ENCODE measurements around the gene VSTM4.

VSTM4 gene

DNA sequence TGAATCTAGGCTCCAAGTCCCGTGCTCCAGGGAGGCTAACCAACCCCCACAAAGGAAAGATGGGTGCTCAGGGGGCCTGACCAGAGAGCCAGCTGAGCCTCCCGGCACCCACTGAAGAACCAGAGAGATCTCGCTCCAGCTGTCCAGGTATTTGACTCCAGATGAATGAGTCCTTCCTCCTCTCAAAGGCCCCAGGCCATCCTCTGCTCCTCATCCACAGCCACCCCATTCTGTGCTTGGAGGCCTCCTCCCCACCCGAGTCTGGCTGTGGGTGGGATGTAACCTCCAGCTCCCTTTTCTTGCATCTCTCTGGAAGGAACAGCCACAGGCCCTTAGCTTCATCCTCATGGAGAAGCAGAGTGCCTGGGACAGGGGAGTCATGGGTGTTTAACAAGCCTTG lies 44.6 kb downstream of the VSTM4 start:
- no peak for DNase-seq (ENCODE audit: low spot score)

DNA sequence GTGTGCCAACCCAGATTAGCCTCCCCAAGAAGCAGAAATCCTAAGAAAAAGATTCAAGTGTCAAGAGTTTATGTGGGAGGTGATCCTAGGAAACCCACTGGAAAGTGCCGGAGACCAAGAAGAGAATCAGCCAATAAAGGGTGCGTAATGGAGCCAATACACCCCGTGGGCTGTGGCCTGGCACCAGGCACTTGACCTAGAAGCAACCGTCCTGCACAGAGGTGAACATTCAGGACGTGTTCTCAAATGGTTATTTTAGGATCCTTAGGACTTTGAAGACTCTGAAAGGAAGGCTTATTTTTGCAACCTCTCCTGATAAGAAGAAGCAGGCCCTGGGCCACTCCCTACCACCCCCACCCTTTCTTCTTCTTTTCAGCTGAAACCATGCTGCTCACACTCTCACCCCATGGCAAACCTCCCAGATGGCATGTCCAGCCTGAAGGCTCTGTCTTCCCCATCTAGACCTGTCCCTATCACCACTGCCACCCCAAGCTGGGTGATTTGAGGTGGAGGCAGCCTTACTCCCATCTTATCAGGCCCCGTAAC lies 46.6 kb downstream of the VSTM4 start:
- no peak for DNase-seq (ENCODE audit: low spot score)

DNA sequence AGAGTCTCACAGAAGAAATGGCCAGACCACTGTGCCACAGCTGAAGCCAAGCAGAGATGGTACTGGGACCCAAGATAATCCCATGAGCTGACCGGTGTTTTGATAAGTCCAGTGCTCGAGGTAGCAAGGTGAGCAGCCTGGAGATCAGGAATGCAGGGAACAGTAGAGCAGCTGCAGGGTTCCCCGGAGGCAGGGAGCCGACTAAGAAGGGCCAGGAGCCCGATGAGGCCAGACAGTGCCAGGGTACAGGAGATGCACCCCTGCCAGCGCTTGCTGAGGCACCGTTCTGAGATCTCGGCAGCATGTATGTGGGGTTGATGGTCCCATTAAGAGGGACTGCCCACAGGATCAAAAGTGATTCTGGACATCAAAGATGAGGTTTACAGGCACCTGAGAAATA lies 47.1 kb downstream of the VSTM4 start:
- DNase-seq (ENCODE audit: low spot score), result no peak

DNA sequence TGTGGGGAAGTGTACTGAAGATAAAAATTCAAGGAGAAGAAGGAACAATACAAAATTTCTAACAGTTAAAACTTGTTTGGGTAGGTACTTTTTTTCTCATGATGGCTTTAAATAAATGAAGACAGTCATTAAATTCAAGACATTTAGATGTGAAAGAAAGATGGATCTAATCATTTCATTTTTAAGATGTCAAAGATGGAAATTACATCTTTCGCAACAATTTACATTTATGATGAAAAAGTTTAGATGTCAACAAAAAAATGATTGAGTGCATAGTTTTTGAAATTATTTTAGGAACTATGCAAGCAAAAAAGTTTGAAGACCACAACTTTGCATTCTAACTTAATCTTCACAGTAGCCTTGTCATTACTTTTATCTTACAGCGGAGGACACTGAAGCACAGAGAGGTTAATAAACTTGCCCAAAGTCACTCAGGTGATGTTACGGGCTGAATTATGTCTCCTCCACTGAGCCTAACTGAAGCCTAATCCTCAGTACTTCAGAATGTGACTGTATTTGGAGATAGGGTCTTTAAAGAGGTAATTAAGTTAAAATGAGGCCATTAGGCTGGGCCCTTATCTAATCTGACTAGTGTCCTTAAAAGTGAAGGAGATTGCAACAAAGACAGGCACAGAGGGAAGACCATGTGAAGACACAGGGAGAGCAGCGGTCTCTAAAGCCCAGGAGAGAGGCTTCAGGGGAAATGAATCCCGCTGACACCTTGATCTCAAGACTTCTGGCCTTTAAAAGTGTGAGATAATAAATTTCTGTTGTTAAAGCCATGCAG lies 48.2 kb downstream of the VSTM4 start:
- DNase-seq (ENCODE audit: low spot score), result no peak

DNA sequence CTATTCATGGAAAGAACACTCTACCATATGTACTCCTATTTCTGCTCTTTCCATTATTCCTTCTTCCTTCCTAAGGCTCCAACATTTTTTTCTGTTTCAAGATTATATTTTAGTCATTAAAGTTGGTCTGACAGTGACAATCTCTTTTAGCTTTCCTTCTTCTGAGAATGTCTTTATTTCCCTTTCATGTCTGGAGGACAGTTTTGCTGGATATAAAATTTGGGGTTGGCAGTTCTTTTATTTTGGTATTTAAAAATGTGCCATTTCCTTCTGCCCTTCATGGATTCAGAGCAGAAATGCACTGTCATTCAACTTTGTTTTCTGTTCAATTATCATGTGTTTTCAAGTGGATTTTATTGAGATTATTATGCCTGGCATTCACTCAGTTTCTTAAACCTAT lies 53.1 kb downstream of the VSTM4 start:
- no peak for DNase-seq (ENCODE audit: low spot score)

DNA sequence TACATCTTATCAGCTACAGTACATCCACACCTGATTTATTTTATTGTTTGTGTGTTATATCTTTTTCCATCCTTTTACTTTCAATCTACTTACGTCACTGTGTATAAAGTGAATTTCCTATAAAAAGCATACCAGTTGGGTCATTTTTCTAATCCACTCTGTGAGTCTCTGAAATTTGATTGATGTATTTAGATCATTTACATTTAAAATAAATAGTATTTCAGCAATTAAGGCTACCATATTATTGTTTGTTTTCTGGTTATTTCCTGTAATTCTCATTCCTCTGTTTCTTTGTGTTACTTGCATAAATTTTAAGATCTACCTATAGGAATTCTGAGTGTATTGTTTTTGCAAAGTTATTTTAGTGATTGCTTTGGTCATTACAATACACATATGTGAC lies 53.7 kb downstream of the VSTM4 start:
- no peak for DNase-seq (ENCODE audit: low spot score)

DNA sequence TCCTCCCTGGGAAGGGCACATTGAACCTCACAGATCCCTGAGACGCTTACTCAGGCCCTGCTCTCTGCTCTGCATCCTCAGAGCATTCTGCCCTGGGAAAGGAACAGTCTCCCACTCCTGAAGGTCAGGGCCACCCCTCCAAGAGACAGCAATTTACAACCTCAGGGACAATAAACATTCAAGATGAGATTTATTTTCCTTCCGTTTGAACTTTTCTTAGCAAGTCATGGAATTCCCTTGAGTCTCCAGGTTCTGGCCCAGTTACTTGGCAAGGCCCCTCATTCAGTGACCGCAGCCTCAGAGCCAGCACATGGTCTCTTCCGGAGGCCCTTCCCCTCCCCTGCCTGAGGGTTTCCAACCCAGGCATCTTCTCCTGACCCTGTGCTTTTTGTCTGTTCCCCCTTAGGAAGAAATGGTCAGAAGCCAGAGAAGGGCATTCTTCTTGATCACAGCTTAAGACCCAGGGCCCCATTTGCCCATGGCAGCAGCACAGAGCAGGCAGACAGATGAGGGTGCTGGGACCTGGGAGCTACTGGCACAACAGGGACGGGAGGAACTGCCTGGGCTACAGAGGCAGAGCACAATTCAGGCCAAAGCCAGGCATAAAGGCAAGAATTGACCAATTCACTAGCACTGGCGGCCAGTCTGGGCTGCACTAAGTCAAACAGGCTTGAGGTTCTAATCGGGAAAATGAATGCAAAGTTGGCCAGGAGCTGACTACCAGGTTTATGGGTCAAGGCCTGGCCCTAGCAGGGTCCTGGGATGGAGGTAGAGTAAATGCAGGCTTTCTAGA lies 56.7 kb downstream of the VSTM4 start:
- DNase-seq (ENCODE audit: low spot score), result no peak

DNA sequence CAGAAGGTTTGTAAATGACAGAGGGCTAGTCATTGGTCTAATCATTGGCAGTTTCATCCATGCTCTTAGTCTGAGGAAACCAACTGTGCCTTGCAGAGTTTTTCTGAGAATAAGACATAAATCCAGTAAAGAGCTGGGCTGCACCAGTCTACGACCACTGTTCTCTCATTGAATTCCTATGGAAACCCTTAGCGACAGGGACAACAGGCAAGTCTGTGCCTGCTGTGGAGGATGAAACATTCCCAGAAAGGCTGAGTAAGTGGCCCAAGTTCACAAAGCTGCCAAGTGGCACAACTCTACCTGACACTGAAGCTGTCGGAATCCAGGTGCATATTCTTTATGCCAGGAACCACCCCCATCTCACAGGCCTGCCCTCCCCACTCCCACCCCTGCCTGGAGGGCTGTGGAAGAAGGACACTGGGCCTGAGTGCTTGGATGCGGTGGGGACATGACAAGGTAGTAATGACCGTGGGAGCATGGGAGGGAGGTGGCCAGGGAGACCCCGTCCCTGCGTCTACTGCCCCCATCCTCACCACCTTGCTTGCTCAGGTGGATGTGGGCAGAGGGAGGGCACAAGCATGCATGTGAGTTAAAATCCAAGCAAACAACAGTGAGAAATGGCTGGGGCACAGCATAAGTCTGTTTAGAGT lies 58.0 kb downstream of the VSTM4 start:
- no peak for DNase-seq (ENCODE audit: low spot score)

DNA sequence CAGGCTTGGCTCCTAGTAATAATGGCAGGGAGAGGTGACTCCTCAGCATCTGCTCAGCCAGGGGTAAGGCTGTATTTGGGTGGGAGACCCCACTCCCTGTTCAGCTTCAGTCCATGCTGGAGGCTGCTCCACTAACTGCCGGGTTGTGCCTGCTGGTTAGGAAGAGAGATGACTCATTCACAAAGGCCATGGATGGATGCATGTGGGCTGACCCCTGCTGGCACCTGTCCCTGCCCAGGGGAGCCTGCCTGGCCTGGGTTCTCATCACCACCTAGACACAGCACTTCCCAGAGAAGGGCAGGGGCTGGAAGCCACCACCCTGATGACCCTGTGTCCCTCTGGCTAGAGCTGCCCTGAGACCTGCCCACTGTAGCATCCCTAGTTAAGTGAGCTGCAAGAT lies 59.0 kb downstream of the VSTM4 start:
- no peak for DNase-seq (ENCODE audit: low spot score)

DNA sequence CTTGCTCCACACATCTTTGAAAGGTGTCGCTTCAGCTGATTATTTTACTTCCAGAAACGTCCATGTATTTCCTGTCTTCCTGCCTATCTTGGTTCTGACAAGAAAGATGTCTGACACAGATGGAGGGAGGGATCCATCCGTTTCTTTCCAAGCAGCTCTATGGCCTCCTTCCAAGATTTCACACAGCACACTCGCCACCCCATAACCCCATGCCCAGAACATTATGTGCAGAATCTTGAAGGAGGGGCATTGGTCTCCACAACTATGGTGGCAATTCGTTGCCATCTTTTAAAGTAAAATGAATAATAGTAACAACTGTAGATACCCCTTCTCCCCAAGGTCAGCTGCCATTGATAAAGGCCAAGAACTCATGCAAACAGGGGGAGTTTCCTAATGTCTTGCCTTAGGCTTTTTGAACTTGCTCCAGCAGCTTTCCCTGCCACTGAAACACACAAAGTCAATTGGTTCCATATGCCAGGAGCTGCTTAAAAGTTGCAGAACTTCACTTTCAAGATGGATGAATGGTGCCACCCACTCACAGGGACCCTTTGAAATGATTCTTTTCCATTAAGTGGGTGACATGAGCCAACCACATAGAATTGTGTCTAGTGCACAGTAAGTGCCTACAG lies 60.0 kb downstream of the VSTM4 start:
- no peak for DNase-seq (ENCODE audit: low spot score)

DNA sequence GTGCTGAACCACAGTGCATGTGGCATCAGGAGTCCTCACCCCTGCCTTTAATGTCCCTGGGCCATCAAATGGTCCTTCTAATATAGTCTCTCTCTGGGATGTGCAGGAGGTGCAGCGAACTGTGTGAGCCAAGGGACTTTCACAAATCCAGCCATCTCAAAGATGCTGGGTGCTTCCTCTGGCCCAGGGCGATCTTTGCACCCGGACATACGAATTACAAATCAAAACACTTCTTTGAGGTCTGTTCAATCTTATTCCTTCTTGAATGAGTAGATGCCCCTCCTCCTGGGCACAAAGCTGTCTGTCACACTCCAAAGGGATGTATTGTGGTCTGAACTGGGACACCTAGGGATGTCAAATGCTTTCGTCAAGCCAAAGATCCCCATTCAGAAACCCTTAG lies 60.6 kb downstream of the VSTM4 start:
- DNase-seq (ENCODE audit: low spot score), result no peak

DNA sequence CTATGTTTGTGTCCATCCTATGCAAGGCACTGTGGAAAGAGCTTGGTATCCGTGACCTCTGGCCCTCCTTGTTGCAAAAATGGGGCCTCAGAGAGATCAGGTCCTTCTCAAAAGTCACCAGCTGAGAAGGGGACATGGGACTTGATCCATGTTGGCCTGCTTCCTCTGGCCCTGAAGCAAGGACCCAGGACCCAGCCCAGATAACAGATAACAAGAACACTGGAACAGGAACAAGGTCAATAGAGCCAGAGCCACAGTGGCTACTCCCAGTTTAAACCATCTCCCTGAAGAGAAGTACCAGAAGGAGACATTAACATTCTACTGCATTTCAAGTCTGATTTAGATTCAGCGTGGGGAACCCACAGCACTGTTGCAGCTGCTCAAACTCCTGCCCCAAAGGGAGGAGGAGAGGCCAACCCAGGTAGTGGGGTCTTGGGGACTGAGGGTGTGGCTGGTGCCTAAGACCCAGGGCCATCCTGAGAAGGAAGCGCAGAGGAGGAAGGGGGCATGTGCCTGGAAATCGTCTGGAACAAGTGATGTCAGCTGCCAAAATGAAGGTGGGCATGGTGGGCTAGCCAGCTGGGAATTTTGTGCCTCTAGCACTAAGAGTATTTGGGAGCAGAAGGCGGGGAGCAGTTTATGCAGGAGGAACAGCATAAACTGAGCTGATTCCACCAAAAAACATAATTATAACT lies 61.2 kb downstream of the VSTM4 start:
- DNase-seq (ENCODE audit: low spot score), result no peak

DNA sequence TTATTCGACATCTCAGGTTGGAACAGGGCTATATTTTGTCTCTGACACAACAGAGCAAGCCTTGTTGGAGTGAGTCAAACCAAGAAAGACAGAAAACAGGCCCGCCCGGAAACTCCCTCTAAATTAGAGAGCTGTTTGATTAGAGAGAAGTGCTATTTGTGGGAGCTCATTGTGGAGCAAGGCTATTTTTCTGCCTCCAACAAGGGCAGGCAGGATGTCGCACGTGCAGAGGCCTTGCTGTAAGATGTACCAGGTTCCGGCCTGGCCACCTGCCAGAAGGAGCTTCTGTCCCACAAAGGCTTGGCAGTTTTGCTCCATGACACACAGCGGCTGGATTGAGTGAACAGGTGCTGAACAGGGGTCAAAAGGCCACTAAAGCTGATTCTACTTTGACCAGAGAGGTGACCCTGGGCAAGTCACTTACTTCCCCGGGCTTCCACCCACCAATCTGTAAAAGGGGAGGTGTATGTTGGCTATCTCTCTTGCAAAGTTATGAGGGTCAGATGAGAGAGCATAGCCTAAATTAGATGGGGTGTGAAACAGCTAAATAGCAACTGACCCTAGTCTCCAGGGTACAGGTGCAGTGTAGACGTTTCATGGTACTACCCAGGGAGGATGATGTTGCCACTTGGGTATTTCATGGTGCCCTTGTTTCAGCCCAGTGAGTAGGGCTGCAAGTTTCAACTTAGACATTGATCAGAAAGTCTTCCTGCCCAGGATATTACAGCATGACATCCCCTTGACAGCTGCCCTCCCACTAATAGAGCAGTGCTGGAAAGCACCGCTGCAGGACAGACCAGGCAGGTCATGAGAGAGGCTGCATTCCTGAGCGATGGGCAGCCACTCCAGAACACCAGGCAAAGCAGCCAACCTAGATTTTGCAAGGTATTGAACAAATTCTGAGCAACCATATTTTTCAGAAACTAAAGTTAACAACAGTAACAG lies 62.0 kb downstream of the VSTM4 start:
- no peak for DNase-seq (ENCODE audit: low spot score)

DNA sequence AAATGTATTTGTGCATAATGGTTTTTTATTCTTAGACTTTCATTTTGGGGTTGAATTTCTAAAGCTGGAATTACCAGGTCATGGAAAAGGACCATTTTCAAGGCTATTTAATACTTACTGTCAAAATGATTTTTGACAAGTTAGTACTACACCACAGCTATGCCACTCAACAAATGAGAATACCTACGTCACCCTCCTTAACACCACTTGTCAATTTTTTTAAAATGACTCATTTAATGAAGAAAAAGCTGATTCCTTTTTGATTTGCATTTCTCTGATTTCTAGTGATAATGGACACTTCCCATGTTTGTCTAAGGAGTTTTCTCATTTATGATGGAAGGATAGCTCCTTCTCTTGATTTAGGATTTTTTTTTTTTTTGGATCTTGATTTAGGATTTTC lies 63.3 kb downstream of the VSTM4 start:
- DNase-seq (ENCODE audit: low spot score), result no peak

DNA sequence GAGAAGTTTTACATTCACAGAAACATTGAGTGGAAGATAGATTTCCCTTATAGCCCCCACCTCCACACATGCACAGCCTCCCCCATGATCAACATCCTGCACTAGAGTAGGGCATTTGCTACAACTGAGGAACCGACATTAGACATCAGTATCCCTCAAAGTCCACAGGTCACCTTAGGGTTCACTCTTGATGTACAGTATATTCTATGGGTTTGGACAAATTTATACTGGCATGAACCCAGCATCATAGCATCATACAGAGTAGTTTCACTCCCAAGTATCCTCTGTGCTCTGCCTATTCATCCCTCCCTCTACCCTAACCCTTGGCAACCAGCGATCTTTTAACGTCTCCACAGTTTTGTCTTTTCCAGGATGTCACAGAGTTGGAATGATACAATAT lies 64.4 kb downstream of the VSTM4 start:
- DNase-seq (ENCODE audit: low spot score), result no peak

DNA sequence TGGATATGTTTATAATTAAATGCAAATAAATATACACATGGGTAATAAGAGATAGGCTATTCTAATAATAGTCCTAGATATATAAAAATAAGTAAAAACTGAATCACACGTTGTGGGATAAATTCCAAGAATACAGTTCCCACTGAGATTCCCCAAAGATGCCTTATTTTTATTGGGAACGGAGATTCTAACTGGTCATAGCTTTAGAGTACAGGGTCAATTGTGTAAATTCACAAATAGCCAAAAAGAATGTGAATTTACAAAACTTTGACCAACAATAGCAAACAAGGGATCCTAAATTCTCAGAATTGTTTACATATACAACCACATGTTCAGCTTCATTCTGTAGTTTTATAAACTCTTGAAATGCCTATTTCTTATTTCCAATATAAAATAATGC lies 65.0 kb downstream of the VSTM4 start:
- DNase-seq (ENCODE audit: low spot score), result no peak

DNA sequence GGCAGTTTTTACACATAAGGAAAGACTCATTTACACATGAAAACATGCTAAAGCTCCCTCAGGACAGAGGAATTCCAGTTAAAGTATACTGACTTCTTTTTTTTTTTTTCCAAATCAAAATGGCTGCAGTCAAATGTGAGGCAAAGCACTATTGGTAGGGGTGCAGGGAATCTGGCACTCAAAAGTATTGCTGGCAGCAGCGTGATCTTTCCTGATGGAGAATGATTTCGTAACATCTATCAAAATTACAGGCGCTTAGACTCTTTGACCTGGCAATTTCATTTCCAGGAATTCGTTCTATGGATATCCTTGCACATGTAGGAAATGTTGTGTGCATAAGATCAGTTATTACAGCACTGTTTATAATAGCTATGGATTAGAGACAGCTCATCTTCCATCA lies 65.7 kb downstream of the VSTM4 start:
- DNase-seq (ENCODE audit: low spot score), result no peak

DNA sequence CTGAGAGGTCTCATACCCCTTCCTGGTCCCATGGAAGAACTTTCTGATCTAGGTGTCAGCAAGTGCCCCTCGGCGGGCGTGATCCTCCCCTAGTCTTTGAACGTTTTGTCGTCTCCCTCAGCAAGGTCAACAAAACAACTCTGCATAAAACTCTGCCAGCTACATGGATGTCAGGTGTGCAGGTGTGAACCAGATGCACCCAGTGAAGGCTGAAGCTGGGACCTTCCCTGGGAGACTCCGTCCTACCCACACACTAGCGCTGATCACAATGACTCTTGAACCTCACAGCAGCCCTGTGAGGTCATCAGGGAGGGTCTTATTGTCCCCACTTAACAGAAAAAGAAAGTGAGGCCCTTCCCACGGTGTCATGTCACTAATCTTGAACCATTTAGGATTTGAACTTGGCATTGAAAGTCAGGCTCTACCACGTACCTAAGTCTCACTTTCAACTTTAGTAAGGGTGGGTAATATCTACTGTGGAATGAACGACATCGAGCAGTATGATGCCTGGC lies 68.1 kb downstream of the VSTM4 start:
- no peak for DNase-seq (ENCODE audit: low spot score)

DNA sequence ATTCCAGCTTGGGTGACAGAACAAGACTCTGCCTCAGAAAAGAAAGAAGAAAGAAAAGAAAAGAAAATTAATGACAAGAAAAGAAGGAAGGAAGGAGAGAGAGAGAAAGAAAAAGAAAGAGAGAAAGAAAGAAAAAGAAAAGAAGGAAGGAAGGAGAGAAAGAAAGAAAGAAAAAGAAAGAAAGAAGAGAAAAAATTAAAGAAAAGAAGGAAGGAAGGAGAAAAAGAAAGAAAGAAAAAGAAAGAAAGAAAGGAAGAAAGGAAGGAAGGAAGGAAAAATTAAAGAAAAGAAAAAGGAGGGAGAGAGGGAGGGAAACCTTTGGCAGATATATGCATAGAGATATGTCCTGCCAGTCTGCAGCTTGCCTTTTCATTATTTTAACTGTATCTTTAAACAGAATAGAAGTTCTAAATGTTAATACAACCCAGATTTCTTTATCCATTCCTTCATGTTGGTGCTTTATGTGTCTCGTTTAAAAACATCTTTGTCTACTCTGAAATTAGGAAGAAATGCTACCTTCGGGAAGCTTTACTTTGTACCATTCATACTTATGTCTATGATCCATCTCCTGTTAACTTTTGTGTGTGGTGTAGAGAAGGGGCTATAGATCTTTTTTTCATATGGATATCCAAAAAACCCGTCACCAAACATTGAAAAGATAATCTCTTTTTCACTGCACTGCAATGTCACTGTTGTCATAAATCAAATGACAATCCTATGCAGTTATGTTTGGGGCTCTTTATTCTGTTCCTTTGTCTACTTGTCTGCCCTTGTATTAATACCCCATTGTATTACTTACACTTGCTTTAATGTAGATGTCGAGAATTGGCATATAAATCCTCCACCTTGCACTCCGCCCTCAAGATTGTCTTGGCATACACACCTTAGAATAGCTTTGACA lies 70.8 kb downstream of the VSTM4 start:
- DNase-seq (ENCODE audit: low spot score), result no peak
